SK-N-SH treated with all-trans-retinoic acid at 6 μM for 48 hours (cell line): Measurements from ENCODE around the gene TNFRSF8.

Experiments
- ZNF8 ChIP-seq: fragments of 450-650 bp; formaldehyde crosslinking; IDR thresholded peaks from 2 replicates; pipeline ENCODE4 v1.5.0; 2020; ENCODE audit warnings: mild to moderate bottlenecking, moderate library complexity
- TF ChIP-seq, protein P1 (sequence below): fragments of 250-450 bp; sonication (Bioruptor Pico); IDR thresholded peaks from 2 replicates; pipeline ENCODE4 v1.8.0; 2020; ENCODE audit warnings: mild to moderate bottlenecking, moderate library complexity, borderline replicate concordance

DNA sequence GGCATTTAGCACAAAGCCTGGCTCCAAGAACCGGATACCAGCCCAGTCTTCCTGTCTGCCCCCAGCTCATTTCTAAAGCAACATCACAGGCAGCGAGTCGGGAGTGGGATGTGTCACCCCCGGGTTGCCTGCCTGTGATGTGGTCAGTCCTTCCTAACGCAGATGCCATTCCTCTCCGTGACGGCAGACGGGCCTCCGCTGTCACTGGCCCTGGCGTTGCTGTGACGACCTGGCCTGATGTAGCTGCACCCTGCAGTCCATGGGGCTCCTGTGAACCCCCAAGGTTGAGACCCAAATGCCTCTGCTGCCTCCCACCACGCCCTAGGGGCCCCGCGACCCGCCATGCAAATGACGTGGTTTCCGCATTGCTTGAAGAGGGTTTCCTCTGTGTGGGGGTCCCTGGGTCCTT lies 116.0 kb downstream of the TNFRSF8 start:
- TF ChIP-seq, protein P1, sequence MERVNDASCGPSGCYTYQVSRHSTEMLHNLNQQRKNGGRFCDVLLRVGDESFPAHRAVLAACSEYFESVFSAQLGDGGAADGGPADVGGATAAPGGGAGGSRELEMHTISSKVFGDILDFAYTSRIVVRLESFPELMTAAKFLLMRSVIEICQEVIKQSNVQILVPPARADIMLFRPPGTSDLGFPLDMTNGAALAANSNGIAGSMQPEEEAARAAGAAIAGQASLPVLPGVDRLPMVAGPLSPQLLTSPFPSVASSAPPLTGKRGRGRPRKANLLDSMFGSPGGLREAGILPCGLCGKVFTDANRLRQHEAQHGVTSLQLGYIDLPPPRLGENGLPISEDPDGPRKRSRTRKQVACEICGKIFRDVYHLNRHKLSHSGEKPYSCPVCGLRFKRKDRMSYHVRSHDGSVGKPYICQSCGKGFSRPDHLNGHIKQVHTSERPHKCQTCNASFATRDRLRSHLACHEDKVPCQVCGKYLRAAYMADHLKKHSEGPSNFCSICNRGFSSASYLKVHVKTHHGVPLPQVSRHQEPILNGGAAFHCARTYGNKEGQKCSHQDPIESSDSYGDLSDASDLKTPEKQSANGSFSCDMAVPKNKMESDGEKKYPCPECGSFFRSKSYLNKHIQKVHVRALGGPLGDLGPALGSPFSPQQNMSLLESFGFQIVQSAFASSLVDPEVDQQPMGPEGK, result no peak
- TF ChIP-seq ZNF8 (CRISPR knock-in tag), result no peak
